Measurements from ENCODE around the gene RNH1.

- TF ChIP-seq EZH2phosphoT487 (IDR thresholded peaks at IDR 0.05; ENCODE audit: insufficient read depth, low read depth) = no peak
- no peak for TF ChIP-seq EZH2 (IDR thresholded peaks at IDR 0.05; ENCODE audit: insufficient read depth, poor library complexity, severe bottlenecking)
These were observed 47.4 kb downstream of the RNH1 start for GRCh38 chr11:459511-460220.
